Mesodermal cell (in vitro differentiated cells): ENCODE results near the gene CFAP20DC. TPM values are rescaled to one million over a fixed set of nuclear protein-coding genes. Genes with fewer than 3 reads are reported as not detected.
"Not testable (repeated sequence)": the region's sequence is repeated elsewhere in the genome, so short reads cannot be mapped to it uniquely, and the experiment has no call there.

Source experiments
- H3K27ac ChIP-seq: 2 replicates; pipeline ENCODE4 v1.7.0; 2013; ENCODE audit warnings: mild to moderate bottlenecking, low read depth, low read length, moderate library complexity; ENCODE audit not compliant: severe bottlenecking
- H3K36me3 ChIP-seq: 2 replicates; pipeline ENCODE4 v1.7.1; 2013; ENCODE audit warnings: mild to moderate bottlenecking, low read length, moderate library complexity; ENCODE audit not compliant: control insufficient read depth, insufficient read depth
- H3K4me1 ChIP-seq: one replicate; pipeline ENCODE4 v1.7.1; 2013; ENCODE audit warnings: mild to moderate bottlenecking, low read length; ENCODE audit not compliant: insufficient read depth, control insufficient read depth, poor library complexity, severe bottlenecking
- H3K4me3 ChIP-seq: 2 replicates; pipeline ENCODE4 v1.7.0; 2013; ENCODE audit warnings: low read length, control low read depth, mild to moderate bottlenecking; ENCODE audit not compliant: insufficient read depth, poor library complexity, severe bottlenecking; ENCODE audit errors: extremely low read depth
- H3K9me3 ChIP-seq: 2 replicates; pipeline ENCODE4 v1.7.1; 2013; ENCODE audit warnings: mild to moderate bottlenecking, low read length, moderate library complexity; ENCODE audit not compliant: control insufficient read depth
- WGBS, 2 experiments: methylation state at CpG; one replicate each; pipeline ENCODE4 v1.1.5; 2013; ENCODE audit warnings: missing lambda C conversion rate in 2 of 2; ENCODE audit not compliant: insufficient coverage in 2 of 2; 5-methylcytosine and 5-hydroxymethylcytosine counted together
- polyA plus RNA-seq, 2 experiments: library from polyadenylated mRNA; stranded (reverse); fragments of 50-300 nt; gene quantifications; one replicate each; pipeline ENCODE4 v1.2.3, GENCODE V29; 2013

Gene CFAP20DC
- 4.3 TPM for polyA plus RNA-seq (2013, experiment 1 of 2)
- 4.6 TPM for polyA plus RNA-seq (2013, experiment 2 of 2)

DNA sequence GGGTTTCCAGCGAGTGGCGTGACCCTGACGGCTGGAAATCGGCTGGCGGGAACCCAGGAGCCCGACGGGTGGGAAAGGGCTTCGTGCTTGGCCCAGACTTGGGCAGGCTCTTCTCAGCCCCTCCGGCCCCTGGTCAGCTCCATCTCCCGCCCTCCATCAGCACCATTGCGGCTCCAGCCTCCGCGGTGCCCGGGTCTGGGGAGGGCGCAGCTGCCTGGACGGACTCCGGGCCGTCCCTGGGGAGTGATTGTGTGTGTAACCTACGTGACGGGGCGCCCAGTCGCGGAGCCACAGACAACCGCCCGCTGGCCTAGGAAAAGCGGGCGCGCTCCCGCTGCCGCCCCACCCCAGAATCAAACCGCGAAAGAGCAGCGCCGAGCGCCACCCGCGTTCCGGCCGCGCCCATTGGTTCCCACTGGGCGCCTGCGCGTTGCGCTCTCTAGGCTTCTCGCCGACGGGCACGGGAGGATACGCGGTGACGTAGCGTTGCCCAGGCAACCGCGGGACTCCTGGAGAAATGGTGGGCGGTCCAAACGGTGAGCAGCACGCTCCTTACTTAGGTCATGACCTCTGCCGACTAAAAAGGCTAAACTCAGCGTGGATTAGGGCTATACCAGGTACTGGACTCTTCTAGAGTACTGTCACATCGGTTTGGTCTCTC lies at the start of gene CFAP20DC:
CFAP20DC (minus strand) TSS at position 355 of the 661 bp plus-strand sequence. CDS start 394 bp downstream, outside the sequence.
- peak within 1 kb of the TSS; percentile 53 for H3K4me3 ChIP-seq
- no peaks in the 10 kb centered on the region for H3K9me3 ChIP-seq
- no peaks in the 10 kb centered on the region for H3K4me1 ChIP-seq
- no peaks in the 10 kb centered on the region for H3K36me3 ChIP-seq
- peak within 1 kb of the TSS; percentile 58 for H3K27ac ChIP-seq
- 2 to 5% methylated on average over 45 of the region's 60 CpGs for WGBS, 2 experiments

- no CpG with 5 or more reads among the region's 1 CpG for WGBS, 2 experiments
- H3K36me3 ChIP-seq, H3K9me3 ChIP-seq, H3K4me1 ChIP-seq, H3K27ac ChIP-seq, H3K4me3 ChIP-seq: not testable (repeated sequence)
Observed at GRCh38 chr3:59098516-59098915, 48.7 kb upstream of the CFAP20DC start.

GRCh38 chr3:59094446-59094845 lies 44.6 kb upstream of the CFAP20DC start:
- Histone ChIP-seq H3K27ac (no peak overlapping the region), H3K4me3 (no peak overlapping the region), H3K36me3 (no peaks in the 10 kb centered on the region), H3K4me1 (no peaks in the 10 kb centered on the region), H3K9me3 (no peaks in the 10 kb centered on the region)
- WGBS, 2 experiments: 100% methylated on average over 1 of the region's 3 CpGs; no CpG with 5 or more reads in 1 of the 2 experiments

DNA sequence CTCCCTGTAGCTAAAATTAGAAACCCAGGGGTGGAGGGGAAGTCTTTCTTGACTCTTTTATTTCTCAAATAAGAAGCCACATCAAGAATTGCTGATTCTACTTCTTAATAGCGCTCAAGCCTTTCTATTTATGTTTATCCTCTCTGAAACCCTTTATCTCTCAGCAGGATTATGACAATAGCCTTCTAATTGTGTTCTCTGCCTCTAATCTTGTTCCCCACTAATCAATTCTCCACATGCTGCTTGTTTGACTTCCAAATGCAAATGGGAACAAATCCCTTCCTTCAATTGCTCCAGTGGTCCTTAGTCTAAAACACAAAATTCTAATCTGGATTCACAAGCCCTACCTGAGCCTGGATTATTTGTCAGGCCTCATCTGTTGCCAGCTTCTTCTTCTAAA lies 43.7 kb upstream of the CFAP20DC start:
- H3K4me1 ChIP-seq: no peaks in the 10 kb centered on the region
- H3K9me3 ChIP-seq: no peaks in the 10 kb centered on the region
- H3K27ac ChIP-seq: no peak overlapping the region
- H3K36me3 ChIP-seq: no peaks in the 10 kb centered on the region
- WGBS, 2 experiments: 80 to 90% methylated on average over 1 of the region's 1 CpG
- no peak overlapping the region for H3K4me3 ChIP-seq

DNA sequence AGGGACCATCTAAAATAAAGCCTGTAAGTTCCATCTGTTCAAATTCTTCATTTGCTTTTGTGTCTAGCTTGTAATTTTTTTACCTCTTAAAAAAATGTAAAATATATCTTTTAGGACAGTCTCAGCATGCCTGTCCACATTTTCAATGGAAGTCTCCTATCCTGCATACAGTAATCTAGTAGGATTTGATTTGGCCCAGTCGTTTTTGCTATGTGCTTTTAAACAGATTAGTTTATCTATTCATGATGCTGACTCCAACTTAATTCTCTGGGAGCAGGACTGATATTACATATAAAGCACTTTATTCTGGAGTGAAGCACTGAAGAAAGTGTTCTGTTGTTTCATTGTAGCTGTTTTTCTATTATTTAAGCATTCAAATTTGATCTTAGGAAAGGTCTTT lies 38.9 kb upstream of the CFAP20DC start:
- H3K4me3 ChIP-seq: no peak overlapping the region
- no peaks in the 10 kb centered on the region for H3K4me1 ChIP-seq
- no peaks in the 10 kb centered on the region for H3K9me3 ChIP-seq
- WGBS, 2 experiments: no CpG with 5 or more reads among the region's 1 CpG
- no peaks in the 10 kb centered on the region for H3K36me3 ChIP-seq
- H3K27ac ChIP-seq: no peak overlapping the region

- no peaks in the 10 kb centered on the region for H3K9me3 ChIP-seq
- H3K36me3 ChIP-seq: no peaks in the 10 kb centered on the region
- H3K4me1 ChIP-seq: no peaks in the 10 kb centered on the region
- 100% methylated on average over 1 of the region's 3 CpGs; no CpG with 5 or more reads in 1 of the 2 experiments for WGBS, 2 experiments
- no peak overlapping the region for H3K4me3 ChIP-seq
- H3K27ac ChIP-seq: no peak overlapping the region
Observed at GRCh38 chr3:59085976-59086375, 36.2 kb upstream of the CFAP20DC start.

- WGBS, 2 experiments: no CpG with 5 or more reads among the region's 1 CpG
- H3K4me1 ChIP-seq: no peaks in the 10 kb centered on the region
- H3K27ac ChIP-seq: no peak overlapping the region
- no peaks in the 10 kb centered on the region for H3K36me3 ChIP-seq
- no peak overlapping the region for H3K4me3 ChIP-seq
- no peaks in the 10 kb centered on the region for H3K9me3 ChIP-seq
Observed at GRCh38 chr3:59084583-59084982, 34.8 kb upstream of the CFAP20DC start.

GRCh38 chr3:59082106-59082505 lies 32.3 kb upstream of the CFAP20DC start:
- Histone ChIP-seq H3K4me1 (no peaks in the 10 kb centered on the region), H3K27ac (no peak overlapping the region), H3K9me3 (no peaks in the 10 kb centered on the region), H3K36me3 (no peaks in the 10 kb centered on the region), H3K4me3 (no peak overlapping the region)
- 95 to 100% methylated on average over 2 of the region's 4 CpGs for WGBS, 2 experiments

- WGBS, 2 experiments: no CpG with 5 or more reads among the region's 2 CpGs
- no peak overlapping the region for H3K4me3 ChIP-seq
- H3K4me1 ChIP-seq: no peaks in the 10 kb centered on the region
- no peaks in the 10 kb centered on the region for H3K36me3 ChIP-seq
- no peak overlapping the region for H3K27ac ChIP-seq
- no peaks in the 10 kb centered on the region for H3K9me3 ChIP-seq
Observed at GRCh38 chr3:59081071-59081470, 31.2 kb upstream of the CFAP20DC start.

GRCh38 chr3:59079962-59080361 lies 30.1 kb upstream of the CFAP20DC start:
- no CpG with 5 or more reads among the region's 1 CpG for WGBS, 2 experiments
- Histone ChIP-seq H3K4me1 (no peaks in the 10 kb centered on the region), H3K27ac (no peak overlapping the region), H3K4me3 (no peak overlapping the region), H3K36me3 (no peaks in the 10 kb centered on the region), H3K9me3 (no peaks in the 10 kb centered on the region)

DNA sequence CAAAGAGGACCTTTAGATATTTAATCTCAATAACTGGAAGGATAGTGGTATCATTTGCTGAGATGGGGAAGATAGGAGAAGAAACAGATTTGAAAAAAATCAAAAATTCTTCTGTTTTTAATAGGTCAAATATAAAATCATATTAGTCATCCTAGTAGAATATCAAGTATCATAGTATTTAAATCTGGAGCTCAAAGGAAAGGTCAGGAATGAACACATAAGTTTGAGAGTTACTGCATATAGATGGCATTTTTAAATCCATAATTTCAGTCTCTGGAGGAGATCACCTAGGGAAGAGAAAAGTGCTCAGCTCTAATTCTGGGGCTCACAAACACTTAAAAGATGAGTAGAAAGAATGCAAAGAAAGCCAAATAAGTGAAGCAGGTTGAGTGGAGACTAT lies 24.9 kb upstream of the CFAP20DC start:
- Histone ChIP-seq H3K4me1 (no peaks in the 10 kb centered on the region), H3K36me3 (no peaks in the 10 kb centered on the region), H3K4me3 (no peak overlapping the region), H3K27ac (no peak overlapping the region), H3K9me3 (no peaks in the 10 kb centered on the region)
